Nephron progenitor cell (in vitro differentiated cells): ENCODE data around the gene MYO18A.

Experiments
- DNase-seq: peaks from one replicate; pipeline ENCODE4 v3.0.0; 2021
- H3K27ac Mint-ChIP-seq: 2 replicates; pipeline ENCODE4 v1.8.0; 2021; ENCODE audit warnings: mild to moderate bottlenecking, moderate library complexity, mixed read lengths
- H3K27me3 Mint-ChIP-seq: 2 replicates; pipeline ENCODE4 v1.8.0; 2021; ENCODE audit warnings: mild to moderate bottlenecking, low read depth, mixed read lengths; ENCODE audit not compliant: poor library complexity
- H3K36me3 Mint-ChIP-seq: 2 replicates; pipeline ENCODE4 v1.8.0; 2021; ENCODE audit warnings: low read depth, mixed read lengths
- H3K4me1 Mint-ChIP-seq: 2 replicates; pipeline ENCODE4 v1.8.0; 2021; ENCODE audit warnings: mixed read lengths
- H3K4me3 Mint-ChIP-seq: 2 replicates; pipeline ENCODE4 v1.8.0; 2021; ENCODE audit warnings: mild to moderate bottlenecking, moderate library complexity, mixed read lengths
- H3K9me3 Mint-ChIP-seq: 2 replicates; pipeline ENCODE4 v1.8.0; 2021; ENCODE audit warnings: mild to moderate bottlenecking, moderate library complexity, mixed read lengths
- CTCF ChIP-seq: fragments of 200-600 bp; sonication (generic); IDR thresholded peaks from 2 replicates; pipeline ENCODE4 v1.5.0; 2021; ENCODE audit warnings: antibody characterized with exemption

Gene MYO18A

GRCh38 chr17:29116804-29117753, 63.1 kb downstream of the MYO18A start:
- H3K36me3 Mint-ChIP-seq = peaks cover 7% of the 10 kb centered on the region
- H3K4me3 Mint-ChIP-seq = no peak overlapping the region
- no peak overlapping the region for H3K27ac Mint-ChIP-seq
- H3K9me3 Mint-ChIP-seq = no peaks in the 10 kb centered on the region
- peak; percentile 94 for TF ChIP-seq CTCF
- H3K4me1 Mint-ChIP-seq = peaks cover 19% of the 10 kb centered on the region
- H3K27me3 Mint-ChIP-seq = no peaks in the 10 kb centered on the region
- DNase-seq = peak; percentile 88

- Mint-ChIP-seq H3K27ac (no peak overlapping the region), H3K27me3 (no peaks in the 10 kb centered on the region), H3K4me3 (no peak overlapping the region), H3K4me1 (peaks cover 19% of the 10 kb centered on the region), H3K36me3 (peaks cover 7% of the 10 kb centered on the region), H3K9me3 (no peaks in the 10 kb centered on the region)
- TF ChIP-seq CTCF = peak; percentile 48
- peak; percentile 42 for DNase-seq
These were observed 64.0 kb downstream of the MYO18A start for GRCh38 chr17:29115961-29116803.

GRCh38 chr17:29115435-29115834, 64.8 kb downstream of the MYO18A start:
- Mint-ChIP-seq H3K4me1 (peaks cover 19% of the 10 kb centered on the region), H3K27me3 (peaks cover 4% of the 10 kb centered on the region), H3K36me3 (peaks cover 7% of the 10 kb centered on the region), H3K27ac (no peak overlapping the region), H3K4me3 (no peak overlapping the region), H3K9me3 (no peaks in the 10 kb centered on the region)
- TF ChIP-seq CTCF = no peak
- no peak for DNase-seq

GRCh38 chr17:29114141-29114540, 66.1 kb downstream of the MYO18A start:
- Mint-ChIP-seq H3K27me3 (peaks cover 4% of the 10 kb centered on the region), H3K4me3 (no peak overlapping the region)

GRCh38 chr17:29113334-29113733, 66.9 kb downstream of the MYO18A start:
- no peak for TF ChIP-seq CTCF
- no peaks in the 10 kb centered on the region for H3K9me3 Mint-ChIP-seq
- peaks cover 4% of the 10 kb centered on the region for H3K27me3 Mint-ChIP-seq
- H3K4me1 Mint-ChIP-seq = peaks cover 34% of the 10 kb centered on the region
- H3K27ac Mint-ChIP-seq = no peak overlapping the region
- no peak overlapping the region for H3K4me3 Mint-ChIP-seq
- DNase-seq = no peak
- H3K36me3 Mint-ChIP-seq = peaks cover 6% of the 10 kb centered on the region

More at GRCh38 chr17:29114141-29114540, 66.1 kb downstream of the MYO18A start:
- H3K9me3 Mint-ChIP-seq = no peaks in the 10 kb centered on the region
- H3K36me3 Mint-ChIP-seq = peaks cover 7% of the 10 kb centered on the region
- TF ChIP-seq CTCF = no peak
- H3K27ac Mint-ChIP-seq = no peak overlapping the region
- no peak for DNase-seq
- H3K4me1 Mint-ChIP-seq = peaks cover 25% of the 10 kb centered on the region
